GM23248 (cell line): Measurements from ENCODE around the gene GALNT18. TPM values are rescaled to one million over a fixed set of nuclear protein-coding genes. Genes with fewer than 3 reads are reported as not detected.

Source experiments
- DNase-seq: peaks from one replicate; pipeline ENCODE4 v3.0.0-alpha.2; 2015
- H2AFZ ChIP-seq: fragments of 200-600 bp; sonication (generic); 2 replicates; pipeline ENCODE4 v1.6.1; 2016; ENCODE audit warnings: antibody characterized with exemption
- H3F3A ChIP-seq: fragments of 200-600 bp; sonication (generic); 2 replicates; pipeline ENCODE4 v1.6.1; 2016; ENCODE audit warnings: mild to moderate bottlenecking, antibody characterized with exemption, mixed run types; ENCODE audit not compliant: insufficient read depth
- H3K27ac ChIP-seq: fragments of 200-600 bp; sonication (generic); 2 replicates; pipeline ENCODE4 v1.5.1; 2016; ENCODE audit warnings: mild to moderate bottlenecking
- H3K27me3 ChIP-seq: fragments of 200-600 bp; sonication (generic); replicated peaks from 2 replicates; pipeline ENCODE4 v1.6.1; 2016; ENCODE audit warnings: mild to moderate bottlenecking; ENCODE audit not compliant: insufficient read depth
- H3K36me3 ChIP-seq: fragments of 200-600 bp; sonication (generic); 2 replicates; pipeline ENCODE4 v1.6.1; 2016; ENCODE audit warnings: low read depth, mild to moderate bottlenecking
- H3K4me1 ChIP-seq: fragments of 200-600 bp; sonication (generic); 2 replicates; pipeline ENCODE4 v1.6.1; 2016; ENCODE audit warnings: mild to moderate bottlenecking; ENCODE audit not compliant: insufficient read depth
- H3K4me2 ChIP-seq: fragments of 200-600 bp; sonication (generic); one replicate; pipeline ENCODE4 v1.6.1; 2016; ENCODE audit warnings: mild to moderate bottlenecking; ENCODE audit not compliant: unreplicated experiment
- H3K4me3 ChIP-seq: fragments of 200-600 bp; sonication (generic); 2 replicates; pipeline ENCODE4 v1.5.1; 2016; ENCODE audit warnings: mild to moderate bottlenecking
- H3K79me2 ChIP-seq: fragments of 200-600 bp; sonication (generic); 2 replicates; pipeline ENCODE4 v1.6.1; 2016; ENCODE audit warnings: mild to moderate bottlenecking; ENCODE audit not compliant: insufficient read depth
- H3K9ac ChIP-seq: fragments of 200-600 bp; sonication (generic); 2 replicates; pipeline ENCODE4 v1.6.1; 2016; ENCODE audit warnings: mild to moderate bottlenecking
- H3K9me2 ChIP-seq: fragments of 200-600 bp; sonication (generic); 2 replicates; pipeline ENCODE4 v1.6.1; 2016; ENCODE audit warnings: mixed run types, mild to moderate bottlenecking, moderate library complexity; ENCODE audit not compliant: insufficient read depth
- H3K9me3 ChIP-seq: fragments of 200-600 bp; sonication (generic); one replicate; pipeline ENCODE4 v1.6.1; 2017; ENCODE audit warnings: low read depth
- H4K20me1 ChIP-seq: fragments of 200-600 bp; sonication (generic); 2 replicates; pipeline ENCODE4 v1.6.0; 2016; ENCODE audit not compliant: insufficient read depth
- EZH2 ChIP-seq: fragments of 200-600 bp; sonication (generic); IDR thresholded peaks from 2 replicates; pipeline ENCODE4 v1.6.1; 2018; ENCODE audit warnings: antibody characterized with exemption, mild to moderate bottlenecking; ENCODE audit not compliant: insufficient read depth, poor library complexity, severe bottlenecking
- EZH2phosphoT487 ChIP-seq: fragments of 200-600 bp; sonication (generic); IDR thresholded peaks from 2 replicates; pipeline ENCODE4 v1.6.1; 2018; ENCODE audit warnings: antibody characterized with exemption, moderate library complexity, mild to moderate bottlenecking, low read depth; ENCODE audit not compliant: insufficient read depth
- WGBS, 2 experiments: methylation state at CpG; one replicate each; pipeline ENCODE4 v1.1.6; 2015 to 2017; ENCODE audit warnings: low lambda C conversion rate in 2 of 2, low coverage in 1 of 2; ENCODE audit errors: missing lambda C conversion rate in 2 of 2; 5-methylcytosine and 5-hydroxymethylcytosine counted together
- in situ Hi-C: fragments of 300-500 bp; cut with MboI; formaldehyde crosslinking; loops from 2 replicates; pipeline ENCODE4 v1.15.0; 2020
- polyA plus RNA-seq: library from polyadenylated mRNA; unstranded; fragments of >200 nt; fragmentation: Nextera tagmentation; extraction: Ambion mirVana; gene quantifications from 2 replicates; pipeline ENCODE4 v1.2.1, GENCODE V29; 2016
- total RNA-seq: library from RNA; depleted of rRNA; stranded (reverse); fragments of >200 nt; shearing (Covaris generic); gene quantifications from 2 replicates; pipeline ENCODE4 v1.2.3, GENCODE V29; 2014

GALNT18 gene
- total and polyA plus RNA-seq, 2 experiments from 2014 or later: 4.1 to 5.6 TPM

DNA sequence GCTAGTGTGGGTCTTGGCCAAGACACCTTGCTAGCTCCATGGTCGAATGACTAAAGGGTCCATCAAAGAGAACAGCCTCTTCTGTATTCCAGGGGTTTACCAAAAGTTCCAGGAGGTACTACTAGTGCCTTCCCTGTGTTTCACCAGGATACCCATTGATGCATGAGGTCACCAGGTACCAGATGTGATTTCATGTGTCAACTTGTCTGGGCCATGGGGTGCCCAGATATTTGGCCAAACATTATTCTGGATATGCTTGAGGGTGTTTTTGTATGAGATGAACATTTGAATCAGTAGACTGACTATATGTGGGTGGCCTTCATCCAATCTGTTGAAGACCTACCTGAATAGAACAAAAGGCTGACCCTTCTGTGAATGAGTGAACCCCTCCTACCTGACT, 92.8 kb downstream of the GALNT18 start:
- WGBS, 2 experiments: 0 to 10% methylated on average over 1 of the region's 1 CpG

DNA sequence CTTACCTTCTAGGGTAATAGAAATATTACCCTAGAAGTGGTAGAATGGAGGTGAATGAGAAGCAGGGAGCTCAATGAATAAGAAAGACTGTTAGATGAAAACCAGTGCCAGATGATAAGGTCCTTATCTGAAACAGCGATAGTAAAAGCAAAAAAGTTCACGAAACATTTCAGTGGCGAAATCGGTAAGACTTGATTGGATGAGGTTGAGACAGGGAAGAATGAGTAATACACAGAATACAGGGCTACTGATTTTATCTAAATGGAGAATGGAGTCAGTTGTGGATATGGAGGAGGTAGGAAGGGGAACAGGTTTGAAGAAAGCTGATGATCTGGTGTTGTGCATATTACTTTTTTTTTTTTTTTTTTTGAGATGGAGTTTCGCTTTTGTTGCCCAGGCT, 96.5 kb downstream of the GALNT18 start:
- in situ Hi-C loops: no loop called here

More for the DNA sequence above, 92.8 kb downstream of the GALNT18 start:
- Histone ChIP-seq H3K4me3 (no peak overlapping the region), H3F3A (0 out of 2 replicates have a peak, but pooled peaks cover 5% of the 10 kb centered on the region), H3K9me2 (no peaks in the 10 kb centered on the region), H3K27ac (no peak overlapping the region), H3K36me3 (no peaks in the 10 kb centered on the region), H3K79me2 (no peaks in the 10 kb centered on the region), H3K4me2 (no peak overlapping the region), H4K20me1 (no peaks in the 10 kb centered on the region), H3K9me3 (no peaks in the 10 kb centered on the region), H3K27me3 (no peaks in the 10 kb centered on the region), H3K4me1 (0 out of 2 replicates have a peak, but pooled peaks cover 6% of the 10 kb centered on the region), H2AFZ (no peak overlapping the region), H3K9ac (no peak overlapping the region)
- in situ Hi-C loops: no loop called here
- DNase-seq: no peak
- TF ChIP-seq EZH2 (no peak), EZH2phosphoT487 (no peak)

DNA sequence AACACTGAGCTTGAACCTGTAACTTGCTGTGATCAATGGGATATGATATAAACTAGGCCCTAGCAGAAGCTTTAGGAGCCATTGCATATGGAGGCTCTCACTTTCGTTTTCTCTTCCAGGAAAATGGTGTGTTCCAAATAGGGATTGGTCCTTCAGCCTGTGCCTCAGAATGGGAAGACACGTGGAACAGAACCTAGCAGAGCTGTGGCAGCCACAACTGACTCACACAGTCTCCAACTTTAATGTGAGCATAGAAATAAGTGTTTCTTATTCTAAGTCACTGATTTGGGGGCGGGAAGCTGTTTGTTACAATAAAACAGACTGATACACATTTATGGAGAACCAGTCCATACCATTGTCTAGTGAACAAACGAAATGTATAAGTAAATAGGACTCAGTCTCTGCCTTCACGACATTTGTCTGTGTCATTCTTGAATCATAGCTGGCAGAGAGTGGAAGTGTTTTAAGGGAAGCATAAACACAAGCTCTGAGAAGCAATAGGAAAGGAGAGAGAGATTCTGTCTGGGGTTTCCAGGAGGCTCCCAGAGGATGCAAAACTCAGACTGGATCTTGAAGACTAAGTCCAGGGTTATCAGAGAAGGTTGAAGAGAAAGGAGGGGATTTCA, 97.3 kb downstream of the GALNT18 start:
- 0 out of 2 replicates have a peak, but pooled peaks cover 6% of the 10 kb centered on the region for H3K4me1 ChIP-seq
- no peaks in the 10 kb centered on the region for H3K9me3 ChIP-seq
- no peaks in the 10 kb centered on the region for H3K79me2 ChIP-seq
- peak overlapping the region; percentile 14 for H3K4me2 ChIP-seq
- no peak overlapping the region for H3K9ac ChIP-seq
- WGBS, 2 experiments: 44 to 54% methylated on average over 5 of the region's 5 CpGs
- no peak overlapping the region for H2AFZ ChIP-seq
- in situ Hi-C loops: no loop called here
- no peaks in the 10 kb centered on the region for H4K20me1 ChIP-seq
- DNase-seq: peak; percentile 63
- H3K27ac ChIP-seq: peak overlapping the region; percentile 25; the same call in 1 of the 2 replicates
- TF ChIP-seq EZH2 (no peak), EZH2phosphoT487 (no peak)
- 0 out of 2 replicates have a peak, but pooled peaks cover 5% of the 10 kb centered on the region for H3F3A ChIP-seq
- no peaks in the 10 kb centered on the region for H3K27me3 ChIP-seq
- H3K4me3 ChIP-seq: no peak overlapping the region
- no peaks in the 10 kb centered on the region for H3K9me2 ChIP-seq
- H3K36me3 ChIP-seq: no peaks in the 10 kb centered on the region

More for the DNA sequence above, 96.5 kb downstream of the GALNT18 start:
- Histone ChIP-seq H3K9me3 (no peaks in the 10 kb centered on the region), H3K9me2 (no peaks in the 10 kb centered on the region), H3K36me3 (no peaks in the 10 kb centered on the region), H3K27me3 (no peaks in the 10 kb centered on the region), H2AFZ (no peak overlapping the region), H3F3A (0 out of 2 replicates have a peak, but pooled peaks cover 5% of the 10 kb centered on the region), H4K20me1 (no peaks in the 10 kb centered on the region), H3K4me3 (no peak overlapping the region), H3K4me1 (0 out of 2 replicates have a peak, but pooled peaks cover 6% of the 10 kb centered on the region), H3K27ac (no peak overlapping the region), H3K79me2 (no peaks in the 10 kb centered on the region), H3K9ac (no peak overlapping the region), H3K4me2 (no peak overlapping the region)
- WGBS, 2 experiments: 73 to 84% methylated on average over 5 of the region's 5 CpGs
- no peak for DNase-seq
- TF ChIP-seq EZH2: no peak
- no peak for TF ChIP-seq EZH2phosphoT487

DNA sequence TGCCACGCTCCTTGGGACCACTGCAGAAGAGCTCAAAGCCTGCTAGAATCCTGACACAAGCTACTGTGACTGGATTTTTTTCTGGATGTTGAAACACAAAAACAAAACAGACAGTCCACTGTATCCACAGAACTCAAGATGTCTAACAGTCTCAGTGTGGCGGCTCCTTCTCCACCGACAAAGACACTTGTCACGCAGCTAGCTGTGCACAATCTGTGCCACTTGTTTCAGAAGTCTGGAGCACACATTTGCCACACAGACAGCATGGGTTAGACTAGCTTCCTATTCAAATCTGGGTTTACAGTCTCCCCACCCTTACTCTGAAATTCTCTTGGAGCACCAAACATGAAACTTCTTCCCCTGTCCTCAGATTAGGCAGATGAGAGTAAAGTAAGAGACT, 99.2 kb downstream of the GALNT18 start:
- no peaks in the 10 kb centered on the region for H3K36me3 ChIP-seq
- 0 out of 2 replicates have a peak, but pooled peaks cover 6% of the 10 kb centered on the region for H3K4me1 ChIP-seq
- TF ChIP-seq EZH2 (no peak), EZH2phosphoT487 (no peak)
- H3K9me3 ChIP-seq: no peaks in the 10 kb centered on the region
- in situ Hi-C loops: no loop called here
- H3F3A ChIP-seq: 0 out of 2 replicates have a peak, but pooled peaks cover 5% of the 10 kb centered on the region
- H3K27ac ChIP-seq: no peak overlapping the region
- no peak overlapping the region for H3K4me3 ChIP-seq
- DNase-seq: no peak
- H3K4me2 ChIP-seq: no peak overlapping the region
- no peaks in the 10 kb centered on the region for H3K9me2 ChIP-seq
- no peak overlapping the region for H2AFZ ChIP-seq
- WGBS, 2 experiments: 87 to 94% methylated on average over 4 of the region's 4 CpGs
- no peaks in the 10 kb centered on the region for H4K20me1 ChIP-seq
- H3K79me2 ChIP-seq: no peaks in the 10 kb centered on the region
- no peak overlapping the region for H3K9ac ChIP-seq
- H3K27me3 ChIP-seq: no peaks in the 10 kb centered on the region; the same call in 1 of the 2 replicates
